ENCODE measurements around the gene PGAP3. TPM values are rescaled to one million over a fixed set of nuclear protein-coding genes. Genes with fewer than 3 reads are reported as not detected.

Gene PGAP3
- total and polyA plus RNA-seq, 12 donors = 9.2 to 18.2 (median 13.8) TPM

- Histone ChIP-seq H3K4me3 (no peak overlapping the region), H3K4me1 (peaks cover 10 to 81% (median 55%) of the 10 kb centered on the region in 9 donors), H3K27me3 (no peaks in the 10 kb centered on the region), H3K9me3 (no peaks in the 10 kb centered on the region), H3K27ac (no peak overlapping the region), H3K36me3 (peaks cover 0 to 6% (median 0%) of the 10 kb centered on the region in 9 donors)
- ATAC-seq (peak in 3 of 8 donors; percentile 31 to 57 (median 46)), DNase-seq (no peak)
- WGBS, 2 donors = 73 to 75% methylated on average over 4 of the region's 4 CpGs
- TF ChIP-seq, protein P1, sequence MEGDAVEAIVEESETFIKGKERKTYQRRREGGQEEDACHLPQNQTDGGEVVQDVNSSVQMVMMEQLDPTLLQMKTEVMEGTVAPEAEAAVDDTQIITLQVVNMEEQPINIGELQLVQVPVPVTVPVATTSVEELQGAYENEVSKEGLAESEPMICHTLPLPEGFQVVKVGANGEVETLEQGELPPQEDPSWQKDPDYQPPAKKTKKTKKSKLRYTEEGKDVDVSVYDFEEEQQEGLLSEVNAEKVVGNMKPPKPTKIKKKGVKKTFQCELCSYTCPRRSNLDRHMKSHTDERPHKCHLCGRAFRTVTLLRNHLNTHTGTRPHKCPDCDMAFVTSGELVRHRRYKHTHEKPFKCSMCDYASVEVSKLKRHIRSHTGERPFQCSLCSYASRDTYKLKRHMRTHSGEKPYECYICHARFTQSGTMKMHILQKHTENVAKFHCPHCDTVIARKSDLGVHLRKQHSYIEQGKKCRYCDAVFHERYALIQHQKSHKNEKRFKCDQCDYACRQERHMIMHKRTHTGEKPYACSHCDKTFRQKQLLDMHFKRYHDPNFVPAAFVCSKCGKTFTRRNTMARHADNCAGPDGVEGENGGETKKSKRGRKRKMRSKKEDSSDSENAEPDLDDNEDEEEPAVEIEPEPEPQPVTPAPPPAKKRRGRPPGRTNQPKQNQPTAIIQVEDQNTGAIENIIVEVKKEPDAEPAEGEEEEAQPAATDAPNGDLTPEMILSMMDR (IDR thresholded peaks at IDR 0.05) = no peak
- intact Hi-C loops (cut with DNase I) = no loop called here
Observed at GRCh38 chr17:39643271-39643670, 44.6 kb downstream of the PGAP3 start.

GRCh38 chr17:39642291-39643074 lies 45.4 kb downstream of the PGAP3 start:
- TF ChIP-seq, protein P1 (IDR thresholded peaks at IDR 0.05) = no peak
- DNase-seq = no peak
- 77 to 85% methylated on average over 9 of the region's 9 CpGs for WGBS, 2 donors
- intact Hi-C loops (cut with DNase I) = no loop called here
- Histone ChIP-seq H3K36me3 (peaks cover 0 to 6% (median 0%) of the 10 kb centered on the region in 9 donors), H3K9me3 (no peaks in the 10 kb centered on the region), H3K27ac (no peak overlapping the region), H3K27me3 (no peaks in the 10 kb centered on the region), H3K4me3 (no peak overlapping the region), H3K4me1 (peaks cover 10 to 88% (median 63%) of the 10 kb centered on the region in 9 donors)
- ATAC-seq = no peak

GRCh38 chr17:39641883-39642282 lies 46.0 kb downstream of the PGAP3 start:
- ATAC-seq (no peak), DNase-seq (no peak)
- H3K27me3 ChIP-seq = no peaks in the 10 kb centered on the region
- peaks cover 0 to 6% (median 0%) of the 10 kb centered on the region in 9 donors for H3K36me3 ChIP-seq
- H3K9me3 ChIP-seq = no peaks in the 10 kb centered on the region
- peaks cover 10 to 82% (median 63%) of the 10 kb centered on the region in 9 donors for H3K4me1 ChIP-seq
- TF ChIP-seq, protein P1 (IDR thresholded peaks at IDR 0.05) = no peak
- H3K27ac ChIP-seq = no peak overlapping the region
- WGBS, 2 donors = 64 to 74% methylated on average over 7 of the region's 7 CpGs
- H3K4me3 ChIP-seq = no peak overlapping the region
- intact Hi-C loops (cut with DNase I) = no loop called here

DNA sequence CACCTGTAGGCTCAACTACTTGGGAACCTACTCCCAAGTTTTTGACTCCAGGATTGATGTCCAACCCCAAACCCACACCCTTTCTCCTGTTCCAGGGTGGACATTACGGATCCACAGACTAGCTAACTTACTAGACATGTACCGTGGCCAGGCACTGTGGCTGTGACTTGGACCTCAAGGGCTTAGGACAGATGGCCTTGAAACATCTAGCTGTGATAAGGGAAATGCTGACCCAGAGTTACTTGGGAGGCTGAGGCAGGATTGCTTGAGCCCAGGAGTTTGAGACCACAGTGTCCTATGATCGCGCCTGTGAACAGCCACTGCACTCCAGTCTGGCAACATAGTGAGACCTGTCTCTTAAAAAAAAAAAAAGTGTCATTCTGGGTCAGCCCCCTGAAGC lies 46.8 kb downstream of the PGAP3 start:
- TF ChIP-seq, protein P1 (IDR thresholded peaks at IDR 0.05) = no peak
- peaks cover 0 to under 1% (median 0%) of the 10 kb centered on the region in 9 donors for H3K36me3 ChIP-seq
- intact Hi-C loops (cut with DNase I) = no loop called here
- H3K9me3 ChIP-seq = no peaks in the 10 kb centered on the region
- peaks cover 15 to 82% (median 70%) of the 10 kb centered on the region in 9 donors for H3K4me1 ChIP-seq
- DNase-seq (no peak), ATAC-seq (no peak)
- WGBS, 2 donors = 92 to 95% methylated on average over 4 of the region's 4 CpGs
- H3K4me3 ChIP-seq = no peak overlapping the region
- H3K27ac ChIP-seq = peak overlapping the region in 1 of 10 donors; percentile 10
- H3K27me3 ChIP-seq = no peaks in the 10 kb centered on the region

All from heart right ventricle (tissue), 16 donors.